DMS114 treated with DMSO at 0.1 percent for 48 hours (cell line): ENCODE measurements around the gene ZBTB49.

Experiments used
- DNase-seq: peaks from one replicate; lab custom pipeline; 2025; ENCODE audit not compliant: unreplicated experiment; lab: John Stamatoyannopoulos, UW

ZBTB49 gene

DNA sequence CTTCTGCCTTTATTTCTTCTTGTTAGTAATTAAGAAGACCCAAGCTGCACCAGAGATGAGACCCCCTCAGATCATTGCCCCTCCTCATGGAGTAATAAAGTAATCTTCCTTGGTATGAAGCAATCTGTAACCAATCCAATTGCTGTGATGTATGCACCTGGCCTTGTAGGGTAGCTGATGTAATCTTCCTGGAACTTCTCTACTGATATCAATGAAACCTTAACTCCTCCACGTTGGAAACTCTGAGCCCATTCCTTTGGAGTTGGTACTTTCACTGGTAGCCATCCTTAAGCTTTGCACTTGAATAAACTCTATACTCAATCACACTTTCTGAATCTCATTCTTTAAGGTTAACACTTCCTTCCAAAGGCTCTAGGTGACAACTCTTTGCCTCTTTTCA lies 65.3 kb downstream of the ZBTB49 start:
- no peak for DNase-seq

DNA sequence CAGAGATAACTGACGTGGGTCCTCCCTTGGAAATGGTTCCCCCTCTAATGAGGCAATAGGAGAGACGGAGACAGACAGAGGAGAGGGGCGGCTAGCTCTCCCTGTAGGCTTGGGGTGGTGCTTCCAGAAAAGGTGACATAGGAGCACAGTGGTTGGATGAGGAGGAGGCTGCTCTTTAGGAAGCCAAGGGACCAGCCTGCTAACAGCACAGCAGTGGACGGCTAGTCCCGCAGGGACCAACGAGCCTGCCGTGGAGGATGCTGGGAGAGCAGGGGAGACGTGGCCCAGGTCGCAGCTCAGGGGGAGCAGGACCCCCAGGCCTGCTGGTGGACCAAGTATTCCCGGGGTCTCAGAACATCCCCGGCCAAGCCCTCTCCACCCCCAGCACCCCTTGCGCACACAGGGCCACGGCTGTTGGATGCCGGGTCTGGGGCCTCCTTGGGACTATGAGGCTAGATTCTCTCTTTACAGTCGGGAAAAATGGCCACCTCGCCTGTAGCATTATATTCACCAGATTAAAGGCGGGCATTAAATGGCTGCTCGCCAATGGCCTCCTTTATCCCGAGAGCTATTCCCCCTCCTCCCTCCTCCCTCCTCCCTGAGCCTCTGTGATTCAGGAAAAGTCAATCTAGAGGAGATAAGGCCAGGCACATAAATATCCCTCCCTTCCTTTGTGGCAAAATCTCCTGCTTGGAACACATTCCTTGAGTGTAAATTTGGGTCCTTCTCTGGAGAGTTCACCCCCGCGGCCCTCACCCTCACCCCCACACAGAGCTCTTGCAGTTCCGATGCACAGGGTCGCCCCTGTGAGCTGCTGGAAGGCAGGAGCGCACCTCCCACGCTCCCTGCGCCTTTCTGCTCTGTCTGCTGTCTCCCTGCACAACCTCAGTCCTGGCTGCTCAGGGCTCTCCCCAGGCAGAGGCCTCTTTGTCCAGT lies 66.3 kb downstream of the ZBTB49 start:
- no peak for DNase-seq

DNA sequence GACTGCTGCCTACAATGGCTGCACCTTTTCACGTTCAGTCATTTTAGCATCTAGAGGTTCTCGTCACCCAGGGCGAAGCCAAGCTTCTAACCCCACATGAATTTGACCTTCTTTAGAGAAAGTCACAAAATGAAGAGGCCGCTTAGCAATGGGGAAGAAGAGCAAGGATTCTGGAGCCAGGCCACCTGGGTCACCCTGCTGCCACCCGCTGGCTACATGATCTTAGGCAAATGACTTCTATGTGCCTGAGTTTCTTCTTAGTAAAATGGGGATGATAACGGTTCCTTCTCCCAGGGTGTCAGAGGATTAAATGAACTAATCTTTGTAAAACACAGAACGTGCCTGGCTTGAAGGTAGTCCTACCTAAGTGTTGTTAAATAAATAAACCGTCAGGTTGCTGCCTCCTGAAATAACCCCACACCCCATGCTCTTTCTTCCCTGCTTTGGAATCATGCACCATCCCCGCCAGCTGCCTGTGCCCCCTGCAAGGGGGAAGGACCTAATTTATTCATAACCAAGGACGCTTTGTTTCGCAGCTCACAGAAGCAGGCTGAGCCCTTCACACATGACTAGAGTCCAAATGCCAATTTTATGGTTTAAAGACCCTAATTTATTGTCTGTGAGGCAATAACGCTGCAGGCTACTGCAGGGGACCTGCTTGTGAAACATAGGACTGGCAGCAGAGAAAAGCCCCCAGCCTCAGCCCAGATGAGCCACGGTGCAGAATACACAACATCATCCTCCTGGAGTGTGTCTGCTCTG lies 68.2 kb downstream of the ZBTB49 start:
- DNase-seq: no peak

DNA sequence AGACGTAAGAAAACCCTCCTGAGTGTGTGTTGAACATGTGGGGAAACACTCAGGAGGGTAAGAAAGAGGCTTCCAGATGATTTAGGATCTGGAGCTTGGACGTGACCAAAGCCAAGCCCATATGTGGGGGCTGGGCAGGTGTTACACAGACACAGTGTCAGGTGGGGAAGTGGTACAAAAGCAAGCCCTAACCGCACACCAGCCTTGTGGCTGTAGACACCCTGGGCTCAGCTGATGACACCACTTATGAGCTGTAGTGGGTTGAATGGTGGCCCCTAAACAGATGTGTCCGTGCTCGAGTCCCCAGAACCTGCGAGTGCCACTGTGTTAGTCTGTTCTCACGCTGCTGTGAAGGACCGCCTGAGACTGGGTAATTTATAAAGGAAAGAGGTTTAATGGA lies 71.8 kb downstream of the ZBTB49 start:
- DNase-seq: no peak

DNA sequence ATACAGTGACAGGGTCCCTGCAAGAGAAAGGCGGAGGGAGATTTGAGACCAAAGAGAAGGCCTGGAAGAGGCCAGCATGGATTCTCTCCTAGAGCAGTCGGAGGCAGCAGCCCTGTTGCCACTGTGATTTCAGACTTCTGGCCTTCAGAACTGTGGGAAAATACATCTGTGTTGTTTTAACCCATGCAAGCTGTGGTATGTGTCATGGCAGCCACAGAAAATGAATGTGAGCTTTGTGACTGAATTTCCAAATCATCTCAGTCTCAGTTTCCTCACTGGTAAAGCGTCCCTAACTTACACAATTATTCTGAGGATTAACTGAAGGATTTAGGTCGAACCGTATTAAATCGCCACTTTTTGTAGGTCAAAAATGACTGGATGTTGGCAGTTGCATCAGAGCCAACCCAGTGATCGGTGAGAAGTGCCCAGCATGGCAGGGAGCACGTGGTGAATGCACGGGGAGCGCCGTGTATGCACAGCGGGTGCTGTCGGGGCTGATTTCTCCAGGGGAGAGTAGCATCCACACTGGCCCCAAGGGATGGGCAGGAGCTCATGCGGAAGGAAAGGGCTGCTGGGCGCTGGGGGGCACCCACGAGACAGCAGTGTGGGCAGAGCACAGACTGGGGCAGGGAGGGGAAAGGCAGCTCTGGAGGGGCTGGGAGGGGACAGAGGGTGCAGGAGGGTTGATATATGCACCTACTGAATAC lies 73.1 kb downstream of the ZBTB49 start:
- no peak for DNase-seq

DNA sequence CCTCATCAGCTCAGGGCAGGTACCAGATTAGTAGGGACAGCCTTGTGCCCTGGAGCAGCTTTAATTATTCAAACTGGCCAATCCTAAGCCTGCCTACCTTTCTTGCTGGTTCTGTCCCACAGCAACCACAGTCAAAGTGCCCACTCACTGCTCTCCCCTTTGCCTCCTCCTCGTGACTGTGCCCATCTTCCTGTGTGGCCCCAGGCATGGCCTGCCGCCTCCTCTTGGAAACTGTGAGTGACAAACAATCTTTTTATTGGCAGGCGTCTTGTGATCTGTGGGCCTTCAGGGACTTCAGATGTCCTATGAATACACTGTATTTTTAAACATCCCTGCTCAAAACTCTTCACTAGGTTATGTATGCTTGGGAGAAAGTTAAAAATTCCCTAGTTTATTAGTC lies 74.0 kb downstream of the ZBTB49 start:
- DNase-seq: no peak

DNA sequence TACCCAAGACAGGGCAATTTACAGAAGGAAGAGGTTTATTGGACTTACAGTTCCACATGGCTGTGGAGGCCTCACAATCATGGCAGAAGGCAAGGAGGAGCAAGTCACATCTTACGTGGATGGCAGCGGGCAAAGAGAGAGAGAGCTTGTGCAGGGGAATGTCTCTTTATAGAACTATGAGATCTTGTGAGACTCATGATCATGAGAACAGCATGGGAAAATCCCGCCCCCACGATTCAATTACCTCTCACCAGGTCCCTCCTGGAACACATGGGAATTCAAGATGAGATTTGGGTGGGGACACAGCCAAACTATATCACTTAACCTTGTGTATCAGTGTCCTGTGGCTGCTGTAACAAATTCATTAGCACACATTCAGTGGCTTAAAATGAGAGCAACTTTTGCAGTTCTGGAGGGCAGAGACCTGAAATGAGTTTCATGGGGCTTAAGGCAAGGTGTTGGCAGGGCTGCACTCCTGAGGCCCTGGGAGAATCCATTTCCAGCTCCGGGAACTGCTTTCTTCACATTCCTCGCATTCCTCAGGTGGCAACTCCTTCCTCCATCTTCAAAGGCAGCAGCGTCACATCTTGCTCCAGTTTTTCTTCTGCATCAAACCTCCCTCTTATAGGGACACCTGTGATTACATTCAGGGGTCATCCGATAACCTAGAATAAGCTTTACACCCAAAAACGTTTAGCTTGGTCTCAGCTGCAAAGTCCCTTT lies 74.6 kb downstream of the ZBTB49 start:
- DNase-seq: no peak

DNA sequence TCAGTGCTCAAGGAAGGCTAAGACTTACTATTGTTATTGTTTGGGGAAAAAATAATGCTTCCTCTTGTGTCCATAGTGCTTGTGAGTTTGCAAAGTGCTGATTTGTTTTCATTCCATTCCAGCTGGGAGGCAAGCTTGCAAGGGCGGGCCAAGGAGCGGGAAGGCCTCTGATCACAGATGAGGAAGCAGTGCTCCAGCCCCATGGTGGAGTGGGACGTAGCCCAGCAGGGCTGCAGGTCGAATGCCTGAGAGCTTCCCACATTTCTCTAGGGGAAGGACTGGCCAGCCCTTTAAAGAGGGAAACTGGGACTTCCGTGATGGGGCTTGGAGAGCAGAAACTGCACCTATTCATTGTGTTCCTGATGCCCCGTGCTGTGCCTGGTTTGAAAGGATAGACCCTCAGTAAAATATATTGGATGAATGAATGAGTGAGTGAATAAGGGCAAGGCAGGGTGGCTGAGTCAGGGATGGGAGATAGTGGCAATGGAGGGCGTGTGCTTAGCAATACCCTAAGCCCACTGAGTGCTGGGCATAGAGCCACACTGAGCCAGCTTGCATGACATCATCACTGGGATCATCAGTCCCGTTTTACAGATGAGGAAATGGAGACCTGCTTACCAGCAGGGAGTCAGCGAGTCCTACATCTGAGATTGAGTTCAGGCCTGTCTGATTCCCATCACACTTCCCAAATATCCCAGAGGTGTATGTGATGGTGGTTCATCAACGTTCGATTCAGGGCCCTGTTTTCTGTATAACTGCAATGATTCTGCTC lies 78.9 kb downstream of the ZBTB49 start:
- no peak for DNase-seq
